ENCODE results near the gene TAF11L7. TPM values are rescaled to one million over a fixed set of nuclear protein-coding genes. Genes with fewer than 3 reads are reported as not detected.

TAF11L7 gene
- total RNA-seq, 2 experiments from 2014 or later = not detected

Other genes starting within 250 kb of the TAF11L7 start
- gene TAF11L2, start 87.5 kb downstream of the TAF11L7 start, total RNA-seq = not detected
- not detected for gene TAF11L3, start 67.4 kb downstream of the TAF11L7 start, total RNA-seq
- not detected for gene TAF11L4, start 64.0 kb downstream of the TAF11L7 start, total RNA-seq
- not detected for gene TAF11L5, start 60.5 kb downstream of the TAF11L7 start, total RNA-seq
- not detected for gene TAF11L6, start 57.1 kb downstream of the TAF11L7 start, total RNA-seq
- not detected for gene TAF11L8, start 5.2 kb upstream of the TAF11L7 start, total RNA-seq
- not detected for gene TAF11L9, start 8.6 kb upstream of the TAF11L7 start, total RNA-seq
- not detected for gene TAF11L10, start 12.1 kb upstream of the TAF11L7 start, total RNA-seq
- not detected for gene TAF11L11, start 18.4 kb upstream of the TAF11L7 start, total RNA-seq
- gene TAF11L12, start 24.6 kb upstream of the TAF11L7 start, total RNA-seq = not detected
- not detected for gene TAF11L13, start 46.3 kb upstream of the TAF11L7 start, total RNA-seq
- gene TAF11L14, start 48.7 kb upstream of the TAF11L7 start, total RNA-seq = not detected